NCI-H446 treated with DMSO at 0.1 percent for 48 hours (cell line): Measurements from ENCODE around the gene TMEM175.

ENCODE experiments used
- DNase-seq: peaks from one replicate; lab custom pipeline; 2025; lab: John Stamatoyannopoulos, UW

Gene TMEM175

GRCh38 chr4:1003271-1004070 lies 71.2 kb downstream of the TMEM175 start:
- no peak for DNase-seq

DNA sequence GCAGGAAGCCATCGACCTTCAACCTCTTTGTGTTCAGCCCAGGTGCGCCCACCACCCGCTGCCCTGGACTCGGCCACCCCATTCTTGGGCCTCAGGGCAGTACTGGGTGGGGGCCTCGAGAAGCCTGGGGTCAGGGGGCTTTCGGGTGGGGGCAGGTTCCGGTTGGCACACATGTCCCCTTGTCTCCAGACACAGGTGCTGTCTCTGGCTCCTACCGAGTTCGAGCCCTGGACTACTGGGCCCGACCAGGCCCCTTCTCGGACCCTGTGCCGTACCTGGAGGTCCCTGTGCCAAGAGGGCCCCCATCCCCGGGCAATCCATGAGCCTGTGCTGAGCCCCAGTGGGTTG lies 71.8 kb downstream of the TMEM175 start:
- no peak for DNase-seq

GRCh38 chr4:1004557-1005485 lies 72.6 kb downstream of the TMEM175 start:
- no peak for DNase-seq

DNA sequence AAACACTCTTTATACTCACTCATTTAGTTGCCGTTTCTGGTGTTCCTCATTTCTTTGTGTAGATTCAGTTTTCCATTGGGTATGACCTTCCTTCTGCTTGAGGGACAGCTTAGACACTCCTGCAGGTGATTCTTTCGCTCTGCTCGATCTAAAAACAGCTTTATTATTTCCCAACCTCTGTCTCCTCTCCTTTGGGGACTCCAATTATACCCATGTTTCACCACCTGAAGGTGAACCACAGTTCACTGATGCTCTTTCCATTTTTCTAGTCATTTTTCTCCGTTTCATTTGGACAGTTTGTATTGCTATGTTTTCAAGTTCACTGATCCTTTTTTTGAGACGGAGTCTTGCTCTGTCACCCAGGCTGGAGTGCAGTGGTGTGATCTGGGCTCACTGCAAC lies 74.6 kb downstream of the TMEM175 start:
- no peak for DNase-seq
